OCI-M2 (cell line): ENCODE data around the gene SSR3.

Experiments
- DNase-seq: peaks from one replicate; lab custom pipeline; 2025; ENCODE audit not compliant: unreplicated experiment; lab: John Stamatoyannopoulos, UW

Gene SSR3

GRCh38 chr3:156492801-156493261 lies 62.1 kb downstream of the SSR3 start:
- DNase-seq, result no peak

DNA sequence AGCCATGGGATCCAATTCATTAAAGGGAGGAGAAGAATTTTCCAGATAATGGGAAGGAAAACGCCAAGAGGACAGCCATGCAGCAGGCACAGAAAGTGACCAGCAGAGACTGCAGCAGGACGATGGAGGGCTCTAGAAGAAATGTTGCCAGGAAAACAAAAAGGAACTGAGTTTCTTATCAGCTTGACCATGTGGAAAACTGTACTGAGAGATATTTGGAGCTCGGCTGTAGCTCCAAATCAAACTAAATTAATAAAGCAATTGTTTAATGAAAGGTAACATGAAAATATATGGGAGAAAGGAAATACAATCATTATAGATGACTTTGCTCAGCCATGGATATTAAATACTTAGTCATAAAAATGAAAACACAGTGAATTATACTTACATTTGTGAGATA lies 63.7 kb downstream of the SSR3 start:
- no peak for DNase-seq
